ENCODE data around the gene PPP1R3D.

The PPP1R3D gene

DNA sequence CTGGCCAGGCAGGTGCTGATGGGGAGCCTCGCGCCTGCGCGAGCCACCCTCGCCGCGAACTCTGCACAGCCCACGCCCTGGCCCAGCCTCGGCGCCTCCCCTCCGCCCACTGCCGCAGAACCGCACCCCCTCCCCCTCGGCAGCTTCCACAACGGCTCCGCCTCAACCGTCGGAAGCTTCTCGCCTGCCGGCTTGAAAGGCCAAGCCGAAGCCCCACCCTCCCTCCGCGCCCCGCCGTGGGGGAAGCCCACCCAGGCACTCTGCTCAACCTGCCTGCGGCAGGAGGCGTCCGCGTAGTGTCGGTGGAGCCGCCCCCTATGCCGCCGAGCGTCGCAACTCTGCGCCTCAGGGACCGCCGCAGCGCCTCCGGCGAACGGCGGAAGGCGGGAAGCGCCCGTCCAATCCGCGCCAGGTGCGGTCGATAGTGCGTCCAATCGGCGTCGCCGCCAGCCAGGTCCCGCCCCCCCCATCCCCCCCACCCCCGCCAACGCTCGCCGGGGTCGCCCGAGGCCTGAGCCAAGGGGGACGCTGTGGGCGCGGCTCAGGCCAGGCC is 6.7 kb downstream of the PPP1R3D start, which contains the start of gene SYCP2:
SYCP2 (minus strand) TSS at position 342 of the 553 bp plus-strand sequence. CDS start 11,224 bp downstream, outside the sequence.
- Histone ChIP-seq H3K4me3 (ENCODE audit: low read length) (peak within 1 kb of the TSS; percentile 62), H3K27me3 (ENCODE audit: control insufficient read depth, insufficient read depth, low read length) (no peaks in the 10 kb centered on the region), H3K9ac (ENCODE audit: low read length) (peak within 1 kb of the TSS; percentile 65), H3K9me3 (ENCODE audit: control insufficient read depth, low read length) (no peaks in the 10 kb centered on the region), H3K36me3 (ENCODE audit: control insufficient read depth, insufficient read depth, low read length) (no peaks in the 10 kb centered on the region), H3K4me1 (ENCODE audit: control insufficient read depth, insufficient read depth, low read length) (peaks cover 13% of the 10 kb centered on the region)

DNA sequence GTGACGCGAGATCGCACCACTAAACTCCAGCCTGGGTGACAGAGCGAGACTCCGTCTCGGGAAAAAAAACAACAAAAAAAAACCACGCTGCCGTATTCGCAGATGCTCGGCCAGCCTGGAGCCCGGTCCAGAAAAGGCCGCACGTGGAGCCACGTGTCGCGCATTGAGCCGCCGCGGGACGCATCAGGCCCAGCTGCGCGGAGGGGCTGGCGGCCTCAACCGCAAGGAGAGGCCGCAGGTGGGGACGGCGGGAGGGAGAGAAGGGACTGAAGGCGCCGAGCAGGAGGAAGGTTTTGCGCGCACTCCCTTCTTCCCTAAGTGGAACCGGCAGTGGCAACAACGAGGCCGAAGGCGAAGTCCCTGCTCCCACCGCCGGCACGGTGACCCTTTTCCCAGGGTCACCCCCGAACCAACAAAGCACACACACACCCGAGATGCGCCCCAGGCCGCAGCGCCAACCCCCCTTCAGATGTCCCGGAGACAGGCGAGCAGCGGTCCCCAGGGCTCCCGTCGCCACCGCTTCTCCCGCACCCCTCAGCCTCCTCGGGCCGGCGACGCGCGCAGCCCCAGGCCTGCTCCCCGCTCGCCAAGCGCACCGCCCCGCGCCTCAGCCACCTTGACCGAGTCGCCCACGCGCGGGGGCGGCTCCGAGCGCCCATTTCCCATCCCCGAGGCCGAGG is 7.3 kb downstream of the PPP1R3D start:
- Histone ChIP-seq H3K9me3 (ENCODE audit: control insufficient read depth, low read length) (no peaks in the 10 kb centered on the region), H3K36me3 (ENCODE audit: control insufficient read depth, insufficient read depth, low read length) (no peaks in the 10 kb centered on the region), H3K4me1 (ENCODE audit: control insufficient read depth, insufficient read depth, low read length) (peaks cover 10% of the 10 kb centered on the region), H3K27me3 (ENCODE audit: control insufficient read depth, insufficient read depth, low read length) (no peaks in the 10 kb centered on the region), H3K9ac (ENCODE audit: low read length) (no peak overlapping the region), H3K4me3 (ENCODE audit: low read length) (no peak overlapping the region)

DNA sequence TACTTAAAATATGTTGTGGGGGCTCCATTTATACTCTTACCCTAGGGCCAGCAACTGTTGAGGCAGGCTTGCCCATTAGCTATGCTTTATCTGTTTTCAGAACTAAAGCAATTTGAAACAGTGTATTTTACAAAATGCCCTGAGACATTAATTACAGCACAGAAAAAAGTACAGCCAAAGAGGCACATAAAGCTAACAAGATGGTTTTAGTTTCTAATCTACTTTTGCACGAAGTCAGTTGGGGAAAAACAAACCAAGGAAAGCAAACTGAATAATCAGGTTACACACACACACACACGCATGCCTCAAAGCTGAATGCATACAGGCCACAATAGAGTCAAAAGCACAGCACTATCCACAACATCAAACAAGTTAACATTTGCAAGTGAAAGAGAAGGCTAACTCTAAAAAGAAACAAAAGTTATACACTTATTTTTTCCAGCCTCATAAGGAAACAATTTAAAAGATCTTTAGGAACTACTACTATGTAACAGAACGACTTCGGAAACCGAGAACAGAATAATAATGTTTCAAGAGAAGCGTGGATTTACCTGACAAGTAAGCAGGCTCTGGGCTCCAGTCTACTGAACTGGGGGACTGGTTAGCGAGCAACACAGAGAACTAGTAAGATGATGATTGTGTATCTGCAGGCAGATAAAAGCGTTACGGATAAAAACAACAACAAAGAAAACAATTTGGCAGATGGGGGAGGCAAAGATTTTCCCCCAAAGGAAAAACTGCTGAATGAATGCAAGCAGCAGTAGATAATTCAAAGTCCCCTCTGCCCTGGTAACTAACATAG is 8.4 kb downstream of the PPP1R3D start:
- no peaks in the 10 kb centered on the region for H3K27me3 ChIP-seq (ENCODE audit: control insufficient read depth, insufficient read depth, low read length)
- no peak overlapping the region for H3K4me3 ChIP-seq (ENCODE audit: low read length)
- no peaks in the 10 kb centered on the region for H3K9me3 ChIP-seq (ENCODE audit: control insufficient read depth, low read length)
- peaks cover 11% of the 10 kb centered on the region for H3K4me1 ChIP-seq (ENCODE audit: control insufficient read depth, insufficient read depth, low read length)
- peak overlapping the region; percentile 38 for H3K9ac ChIP-seq (ENCODE audit: low read length)
- no peaks in the 10 kb centered on the region for H3K36me3 ChIP-seq (ENCODE audit: control insufficient read depth, insufficient read depth, low read length)

DNA sequence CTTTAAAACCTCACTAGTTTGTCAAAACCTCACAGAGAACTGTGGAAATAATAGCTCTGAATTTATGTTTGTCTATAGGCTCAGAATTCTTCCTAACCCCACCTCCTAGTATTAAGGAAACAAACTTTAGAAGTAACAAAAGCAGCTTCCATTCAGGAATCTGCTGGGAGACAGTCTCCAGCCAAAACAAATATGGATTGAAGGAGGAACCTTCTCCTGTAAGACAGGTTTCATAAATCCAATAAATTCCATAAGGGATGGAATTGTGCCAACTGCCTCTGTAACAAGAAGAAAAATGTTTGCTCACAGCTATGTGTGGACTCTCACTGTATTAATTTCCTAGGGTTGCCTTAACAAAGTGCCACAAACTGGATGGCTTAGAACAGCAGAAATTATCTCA is 14.2 kb downstream of the PPP1R3D start:
- no peaks in the 10 kb centered on the region for H3K9me3 ChIP-seq (ENCODE audit: control insufficient read depth, low read length)
- peaks cover 20% of the 10 kb centered on the region for H3K4me1 ChIP-seq (ENCODE audit: control insufficient read depth, insufficient read depth, low read length)
- peak overlapping the region; percentile 11 for H3K9ac ChIP-seq (ENCODE audit: low read length)
- H3K4me3 ChIP-seq (ENCODE audit: low read length): no peak overlapping the region
- H3K36me3 ChIP-seq (ENCODE audit: control insufficient read depth, insufficient read depth, low read length): no peaks in the 10 kb centered on the region
- no peaks in the 10 kb centered on the region for H3K27me3 ChIP-seq (ENCODE audit: control insufficient read depth, insufficient read depth, low read length)

DNA sequence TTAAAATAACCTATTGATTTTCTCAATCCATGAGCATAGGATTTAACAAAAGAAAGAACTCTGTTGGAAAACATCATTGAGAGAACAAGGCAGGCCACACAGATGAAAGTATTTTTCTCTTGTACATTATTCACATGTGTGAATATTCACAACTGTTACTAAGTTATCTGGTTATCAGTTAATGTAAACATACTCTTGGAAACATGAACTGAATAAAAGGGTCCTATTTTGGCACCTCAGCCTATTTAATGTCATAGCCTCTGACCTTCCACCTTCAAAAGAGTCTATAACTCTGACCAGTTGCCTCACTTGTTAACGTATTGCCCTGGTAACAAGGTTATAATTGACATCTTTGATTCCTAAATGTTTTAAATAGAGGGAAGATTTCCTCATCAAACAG is 14.7 kb downstream of the PPP1R3D start:
- H3K4me1 ChIP-seq (ENCODE audit: control insufficient read depth, insufficient read depth, low read length): peaks cover 20% of the 10 kb centered on the region
- no peaks in the 10 kb centered on the region for H3K27me3 ChIP-seq (ENCODE audit: control insufficient read depth, insufficient read depth, low read length)
- no peaks in the 10 kb centered on the region for H3K9me3 ChIP-seq (ENCODE audit: control insufficient read depth, low read length)
- no peak overlapping the region for H3K9ac ChIP-seq (ENCODE audit: low read length)
- no peaks in the 10 kb centered on the region for H3K36me3 ChIP-seq (ENCODE audit: control insufficient read depth, insufficient read depth, low read length)
- no peak overlapping the region for H3K4me3 ChIP-seq (ENCODE audit: low read length)

DNA sequence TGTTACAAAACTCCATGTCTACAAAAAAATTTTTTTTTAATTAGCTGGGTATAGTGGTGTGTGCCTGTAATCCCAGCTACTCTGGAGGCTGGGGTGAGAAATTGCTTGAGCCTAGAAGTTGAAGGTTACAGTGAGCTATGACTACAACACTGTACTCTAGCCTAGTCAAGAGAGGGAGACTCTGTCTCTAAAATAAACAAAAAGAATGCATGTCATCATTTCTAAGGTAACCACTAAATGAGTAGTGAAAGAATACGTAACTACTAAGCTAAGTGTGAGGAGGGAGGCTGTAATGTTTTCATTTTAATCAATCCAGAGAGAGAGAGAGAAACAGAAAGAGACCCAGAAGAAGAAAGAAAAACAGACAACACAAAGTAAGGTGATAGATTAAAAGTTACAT is 16.6 kb downstream of the PPP1R3D start:
- Histone ChIP-seq H3K9me3 (ENCODE audit: control insufficient read depth, low read length) (no peaks in the 10 kb centered on the region), H3K4me1 (ENCODE audit: control insufficient read depth, insufficient read depth, low read length) (peaks cover 20% of the 10 kb centered on the region), H3K27me3 (ENCODE audit: control insufficient read depth, insufficient read depth, low read length) (no peaks in the 10 kb centered on the region), H3K9ac (ENCODE audit: low read length) (no peak overlapping the region), H3K4me3 (ENCODE audit: low read length) (no peak overlapping the region), H3K36me3 (ENCODE audit: control insufficient read depth, insufficient read depth, low read length) (no peaks in the 10 kb centered on the region)

DNA sequence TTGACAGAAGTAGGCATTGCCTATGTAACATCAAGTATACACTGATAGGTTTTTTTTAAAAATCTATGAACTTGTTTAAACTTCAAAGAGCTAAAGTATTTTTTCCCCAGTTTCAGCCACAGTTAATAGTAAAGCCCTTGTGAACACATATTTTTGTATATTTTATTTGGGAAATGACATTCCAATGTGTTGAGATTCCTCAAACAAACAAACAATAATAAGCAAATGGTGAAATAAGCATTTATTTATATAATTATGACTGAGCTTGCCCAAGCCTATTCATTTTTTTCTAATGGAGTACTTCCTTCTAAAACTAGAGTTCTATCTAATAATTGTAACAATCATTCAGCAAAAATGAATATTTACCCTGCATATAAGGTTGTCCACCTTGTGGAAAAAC is 19.2 kb downstream of the PPP1R3D start:
- no peaks in the 10 kb centered on the region for H3K9me3 ChIP-seq (ENCODE audit: control insufficient read depth, low read length)
- H3K9ac ChIP-seq (ENCODE audit: low read length): no peak overlapping the region
- H3K27me3 ChIP-seq (ENCODE audit: control insufficient read depth, insufficient read depth, low read length): no peaks in the 10 kb centered on the region
- H3K36me3 ChIP-seq (ENCODE audit: control insufficient read depth, insufficient read depth, low read length): no peaks in the 10 kb centered on the region
- H3K4me3 ChIP-seq (ENCODE audit: low read length): no peak overlapping the region
- H3K4me1 ChIP-seq (ENCODE audit: control insufficient read depth, insufficient read depth, low read length): peaks cover 12% of the 10 kb centered on the region

DNA sequence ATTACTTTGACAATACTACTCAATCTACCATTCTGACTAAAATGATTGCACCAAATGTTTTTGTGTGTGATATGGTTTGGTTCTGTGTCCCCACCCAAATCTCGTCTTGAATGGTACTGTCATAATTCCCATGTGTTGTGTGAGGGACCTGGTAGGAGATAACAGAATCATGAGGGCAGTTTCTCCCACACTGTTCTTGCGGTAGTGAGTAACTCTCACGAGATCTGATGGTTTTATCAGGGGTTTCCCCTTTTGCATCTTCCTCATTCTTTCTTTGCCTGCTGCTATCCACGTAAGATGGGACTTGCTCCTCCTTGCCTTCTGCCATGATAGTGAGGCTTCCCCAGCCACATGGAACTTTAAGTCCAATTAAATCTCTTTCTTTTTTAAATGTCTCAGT is 27.5 kb downstream of the PPP1R3D start:
- H3K4me1 ChIP-seq (ENCODE audit: control insufficient read depth, insufficient read depth, low read length): no peaks in the 10 kb centered on the region
- no peaks in the 10 kb centered on the region for H3K9me3 ChIP-seq (ENCODE audit: control insufficient read depth, low read length)
- H3K27me3 ChIP-seq (ENCODE audit: control insufficient read depth, insufficient read depth, low read length): no peaks in the 10 kb centered on the region
- no peak overlapping the region for H3K4me3 ChIP-seq (ENCODE audit: low read length)
- H3K36me3 ChIP-seq (ENCODE audit: control insufficient read depth, insufficient read depth, low read length): no peaks in the 10 kb centered on the region
- no peak overlapping the region for H3K9ac ChIP-seq (ENCODE audit: low read length)

DNA sequence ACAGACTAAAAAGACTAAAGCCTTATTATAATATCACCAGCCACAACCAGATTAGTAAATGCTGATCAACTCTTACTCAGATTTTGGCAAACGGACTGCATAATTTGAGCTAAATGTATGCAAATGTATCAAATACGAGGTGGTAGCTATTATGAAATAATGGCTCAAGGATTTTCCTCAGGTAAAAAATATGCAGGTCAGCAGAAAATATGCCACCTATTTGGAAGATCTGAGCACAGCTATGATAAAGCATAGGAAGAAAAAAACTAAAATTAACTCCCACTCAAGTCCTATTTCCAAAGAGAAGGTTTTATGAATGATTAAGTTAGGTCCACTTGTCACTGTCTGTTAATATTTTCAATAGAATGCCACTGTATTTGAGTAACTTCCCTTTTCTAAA is 29.1 kb downstream of the PPP1R3D start:
- no peak overlapping the region for H3K4me3 ChIP-seq (ENCODE audit: low read length)
- no peaks in the 10 kb centered on the region for H3K9me3 ChIP-seq (ENCODE audit: control insufficient read depth, low read length)
- H3K4me1 ChIP-seq (ENCODE audit: control insufficient read depth, insufficient read depth, low read length): no peaks in the 10 kb centered on the region
- H3K27me3 ChIP-seq (ENCODE audit: control insufficient read depth, insufficient read depth, low read length): no peaks in the 10 kb centered on the region
- no peak overlapping the region for H3K9ac ChIP-seq (ENCODE audit: low read length)
- no peaks in the 10 kb centered on the region for H3K36me3 ChIP-seq (ENCODE audit: control insufficient read depth, insufficient read depth, low read length)

DNA sequence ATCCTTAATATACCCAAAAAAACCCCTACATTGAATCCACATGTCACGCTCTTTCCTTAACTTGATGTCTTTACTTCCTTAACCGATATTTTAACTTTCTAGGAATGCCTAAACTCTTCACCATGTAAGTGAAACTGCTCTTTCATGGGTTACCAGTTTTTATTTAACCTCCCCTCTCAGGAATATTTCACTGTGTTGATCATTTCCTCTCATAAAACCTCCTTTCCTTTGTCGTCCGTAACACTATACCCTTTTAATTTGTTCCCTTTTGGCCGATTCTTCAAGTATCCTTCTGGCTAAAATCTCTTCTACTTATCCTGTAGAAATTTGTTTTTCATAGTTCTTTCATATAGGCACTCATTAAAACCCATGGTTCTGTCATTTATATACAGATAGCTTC is 31.2 kb downstream of the PPP1R3D start:
- H3K36me3 ChIP-seq (ENCODE audit: control insufficient read depth, insufficient read depth, low read length): no peaks in the 10 kb centered on the region
- no peaks in the 10 kb centered on the region for H3K27me3 ChIP-seq (ENCODE audit: control insufficient read depth, insufficient read depth, low read length)
- no peak overlapping the region for H3K9ac ChIP-seq (ENCODE audit: low read length)
- no peak overlapping the region for H3K4me3 ChIP-seq (ENCODE audit: low read length)
- H3K4me1 ChIP-seq (ENCODE audit: control insufficient read depth, insufficient read depth, low read length): no peaks in the 10 kb centered on the region
- H3K9me3 ChIP-seq (ENCODE audit: control insufficient read depth, low read length): no peaks in the 10 kb centered on the region

DNA sequence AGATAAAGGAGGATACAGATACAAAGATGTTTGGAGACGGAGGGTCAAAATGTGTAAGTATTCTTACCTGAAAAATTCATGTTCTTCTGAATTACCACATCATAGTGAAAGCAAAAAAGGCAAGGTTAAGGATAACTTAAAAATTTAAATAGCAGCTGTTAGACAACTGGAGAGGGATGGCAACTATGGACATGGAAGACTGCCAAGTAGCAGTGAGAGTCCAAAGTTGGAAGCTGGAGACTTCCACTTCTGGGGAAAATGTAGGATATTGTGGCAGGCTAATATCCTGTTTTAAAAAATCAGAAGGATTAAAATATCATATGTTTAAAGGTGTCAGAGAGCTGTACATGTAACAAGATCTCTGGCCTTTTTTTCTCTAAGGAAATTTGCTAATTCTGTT is 36.5 kb downstream of the PPP1R3D start:
- H3K27me3 ChIP-seq (ENCODE audit: control insufficient read depth, insufficient read depth, low read length): no peaks in the 10 kb centered on the region
- no peaks in the 10 kb centered on the region for H3K9me3 ChIP-seq (ENCODE audit: control insufficient read depth, low read length)
- no peaks in the 10 kb centered on the region for H3K36me3 ChIP-seq (ENCODE audit: control insufficient read depth, insufficient read depth, low read length)
- no peaks in the 10 kb centered on the region for H3K4me1 ChIP-seq (ENCODE audit: control insufficient read depth, insufficient read depth, low read length)
- no peak overlapping the region for H3K4me3 ChIP-seq (ENCODE audit: low read length)
- H3K9ac ChIP-seq (ENCODE audit: low read length): no peak overlapping the region

DNA sequence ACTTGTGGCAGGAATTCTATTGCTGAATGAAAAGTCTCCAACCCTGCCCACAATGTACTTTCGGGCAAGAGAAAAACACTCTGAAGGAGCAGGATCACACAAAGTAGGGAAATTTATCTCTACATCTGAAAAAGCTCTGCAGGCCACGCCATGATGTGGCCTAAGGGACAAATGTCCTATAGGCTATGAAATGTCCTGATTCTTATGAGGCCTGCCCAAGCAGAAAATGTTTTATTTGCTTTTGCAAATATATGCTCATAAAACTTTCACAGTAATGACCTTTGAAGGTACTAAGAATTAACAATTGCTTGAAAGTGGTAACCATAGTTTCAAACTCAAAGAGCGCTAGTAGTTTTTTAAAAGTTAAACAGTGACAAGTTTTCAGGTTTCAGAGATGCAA is 37.6 kb downstream of the PPP1R3D start:
- no peaks in the 10 kb centered on the region for H3K27me3 ChIP-seq (ENCODE audit: control insufficient read depth, insufficient read depth, low read length)
- H3K4me3 ChIP-seq (ENCODE audit: low read length): no peak overlapping the region
- H3K36me3 ChIP-seq (ENCODE audit: control insufficient read depth, insufficient read depth, low read length): no peaks in the 10 kb centered on the region
- H3K4me1 ChIP-seq (ENCODE audit: control insufficient read depth, insufficient read depth, low read length): no peaks in the 10 kb centered on the region
- no peaks in the 10 kb centered on the region for H3K9me3 ChIP-seq (ENCODE audit: control insufficient read depth, low read length)
- no peak overlapping the region for H3K9ac ChIP-seq (ENCODE audit: low read length)

All from mucosa of stomach (tissue), 1 donor.